GM12872 (cell line): Measurements from ENCODE around the gene RBMXL3.

Experiments
- CTCF ChIP-seq: IDR thresholded peaks from 3 replicates; pipeline ENCODE4 v1.5.1; 2011; ENCODE audit warnings: low read depth, mild to moderate bottlenecking, low read length, moderate library complexity; ENCODE audit not compliant: insufficient read depth

The RBMXL3 gene

DNA sequence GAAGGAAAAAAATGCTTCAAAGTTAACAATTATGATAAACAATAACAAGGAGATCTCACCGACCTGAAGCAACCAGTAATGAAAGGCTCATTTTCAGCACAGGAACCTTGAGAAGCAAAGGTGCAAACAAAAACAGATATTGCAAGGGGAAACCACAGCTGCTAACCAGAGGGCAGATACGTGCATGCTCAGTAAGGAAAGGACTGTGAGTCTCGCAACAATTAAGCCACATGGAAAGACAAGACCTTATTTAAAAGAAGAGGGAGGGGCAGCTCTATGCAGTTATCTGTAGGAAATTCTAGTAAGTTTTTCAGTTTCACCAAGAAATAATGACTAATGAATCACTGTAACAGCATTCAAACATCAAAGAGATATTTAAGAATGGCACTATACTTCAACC lies 25.4 kb downstream of the RBMXL3 start:
- no peak for TF ChIP-seq CTCF

- peak; percentile 19; the same call in 1 of the 3 replicates for TF ChIP-seq CTCF
These were observed 37.7 kb downstream of the RBMXL3 start for GRCh38 chrX:115226929-115227328.

GRCh38 chrX:115229337-115230003 lies 40.3 kb downstream of the RBMXL3 start:
- no peak for TF ChIP-seq CTCF

DNA sequence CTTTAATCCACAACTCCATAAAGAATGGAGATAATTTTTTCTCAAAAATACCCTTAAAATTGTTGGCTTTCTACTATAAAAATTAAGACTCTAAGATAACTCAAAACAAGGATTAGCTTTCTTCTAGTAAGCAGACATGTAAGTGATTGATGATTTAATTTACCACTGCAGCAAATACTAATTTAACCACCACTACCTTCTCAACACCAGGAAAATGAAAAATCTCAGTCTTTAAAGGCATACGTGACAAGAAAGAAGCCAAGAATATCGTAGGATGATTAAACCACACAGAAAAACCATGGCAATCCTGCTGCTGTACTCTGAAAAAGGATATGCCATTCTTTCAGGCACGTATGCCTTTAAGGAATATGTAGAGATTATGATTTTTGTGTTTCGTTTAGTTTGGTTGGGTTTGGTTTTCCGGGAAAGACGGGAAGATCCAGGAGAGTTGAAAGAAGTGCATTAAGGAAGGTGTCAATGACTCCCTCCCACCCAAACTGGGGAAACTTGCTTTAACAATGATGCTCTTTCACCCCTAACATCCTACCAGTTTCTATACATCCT lies 43.8 kb downstream of the RBMXL3 start:
- no peak for TF ChIP-seq CTCF

GRCh38 chrX:115233497-115234455 lies 44.6 kb downstream of the RBMXL3 start, which contains the start of gene LRCH2:
Gene LRCH2 (minus strand): TSS chrX:115234096. CDS start chrX:115234041, 55 bp downstream.
- TF ChIP-seq CTCF: no peak

- TF ChIP-seq CTCF: no peak
These were observed 45.3 kb downstream of the RBMXL3 start for GRCh38 chrX:115234461-115234860.

GRCh38 chrX:115236560-115236959 lies 47.4 kb downstream of the RBMXL3 start:
- no peak for TF ChIP-seq CTCF
